HG02885 (cell line): Measurements from ENCODE around the gene CCNL2.

Experiments
- ATAC-seq: cut with Tn5 transposase; IDR thresholded peaks from one replicate; pipeline ENCODE4 v1.9.1; 2021; ENCODE audit warnings: mild to moderate bottlenecking; ENCODE audit not compliant: unreplicated experiment, poor library complexity

Gene CCNL2

DNA sequence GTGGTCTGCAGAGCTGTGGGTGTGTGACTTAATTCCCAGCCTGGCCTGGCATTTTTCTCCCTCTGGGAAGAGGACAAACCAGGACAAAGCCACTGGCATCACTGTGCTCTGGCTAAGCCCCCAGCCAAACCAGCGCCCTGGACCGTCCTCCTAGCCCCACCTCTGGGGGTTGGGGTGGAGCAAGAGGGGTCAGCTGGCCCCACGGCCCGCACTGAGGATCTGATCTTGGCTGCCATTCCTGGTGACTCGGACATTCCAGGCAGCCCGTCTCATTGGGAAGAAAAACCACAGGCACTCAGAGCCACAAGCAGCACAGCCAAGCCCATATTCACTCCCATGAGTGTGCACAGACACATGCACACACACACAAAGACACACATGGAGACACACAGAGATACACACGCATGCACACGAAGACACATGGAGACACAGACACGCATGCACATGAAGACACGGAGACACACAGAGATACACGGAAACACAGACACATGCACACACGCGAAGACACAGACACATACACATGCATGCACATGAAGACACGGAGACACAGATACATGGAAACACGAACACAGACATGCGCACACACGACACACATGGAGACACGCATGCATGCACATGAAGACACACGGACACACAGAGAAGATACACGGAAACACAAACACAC is 38.5 kb downstream of the CCNL2 start:
- ATAC-seq, result no peak

GRCh38 chr1:1359664-1360468 is 39.3 kb downstream of the CCNL2 start:
- ATAC-seq, result no peak

- no peak for ATAC-seq
These were observed 39.8 kb downstream of the CCNL2 start for GRCh38 chr1:1359308-1359663.

- no peak for ATAC-seq
These were observed 40.5 kb downstream of the CCNL2 start, which contains the start of gene MXRA8 for GRCh38 chr1:1358433-1359271. Gene MXRA8 (minus strand): TSS chr1:1358555. CDS start chr1:1358504, 51 bp downstream.

DNA sequence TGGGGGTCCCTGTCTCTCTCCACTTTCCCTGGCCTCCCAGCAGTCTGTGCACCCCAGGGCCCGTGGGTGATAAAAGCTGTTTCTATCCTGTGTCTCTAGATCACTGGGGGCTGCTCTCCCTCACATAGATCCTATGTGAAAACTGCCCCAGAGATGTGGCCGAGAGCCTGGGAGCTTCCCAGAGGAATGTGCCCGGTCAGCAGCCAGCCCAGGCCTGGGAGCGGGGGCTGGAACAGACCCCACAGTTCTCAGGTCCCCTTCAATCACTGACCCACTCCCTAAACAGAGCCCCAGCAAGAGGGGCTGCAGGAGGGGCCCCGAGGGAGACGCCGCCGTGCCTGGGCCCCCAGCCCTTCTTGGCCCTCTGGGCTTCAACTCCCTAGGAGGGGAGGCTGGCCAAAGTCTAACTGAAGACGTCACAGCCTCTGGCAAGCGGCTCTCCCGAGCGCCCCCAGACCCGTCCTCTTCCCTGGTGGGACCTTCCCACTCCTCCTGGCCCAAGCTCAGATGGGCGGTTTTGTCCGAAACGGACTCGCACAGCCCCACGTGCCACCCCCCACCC is 41.2 kb downstream of the CCNL2 start:
- ATAC-seq, result no peak

DNA sequence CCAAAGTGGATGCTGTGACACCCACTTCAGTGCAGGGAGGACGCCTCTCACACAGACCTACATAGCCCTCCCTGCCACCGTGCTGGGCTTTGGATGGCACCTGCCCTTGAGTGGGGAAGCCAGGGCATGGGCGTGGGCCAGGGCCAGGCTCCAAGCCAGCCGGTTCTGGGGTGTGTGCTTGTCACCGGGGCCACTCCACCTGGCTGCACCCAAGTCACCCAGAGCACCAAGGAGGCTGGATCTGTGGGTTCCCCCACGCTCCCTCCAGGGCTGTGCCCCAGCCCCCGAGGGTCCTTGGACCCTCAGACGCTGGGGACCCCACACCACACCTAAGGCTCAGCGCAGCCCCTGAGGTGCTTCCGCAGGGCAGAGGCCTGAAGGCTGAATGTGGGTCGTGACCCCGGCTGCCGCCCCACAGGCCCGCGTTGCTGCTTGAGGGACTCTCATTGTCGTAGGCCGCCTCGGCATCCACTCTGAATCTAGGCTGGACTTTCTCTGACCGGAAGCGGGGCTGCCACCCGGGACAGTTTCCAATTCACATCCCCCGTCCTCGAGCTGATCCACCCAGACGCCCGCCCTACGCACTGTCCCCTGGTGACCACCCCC is 42.2 kb downstream of the CCNL2 start:
- ATAC-seq, result no peak

DNA sequence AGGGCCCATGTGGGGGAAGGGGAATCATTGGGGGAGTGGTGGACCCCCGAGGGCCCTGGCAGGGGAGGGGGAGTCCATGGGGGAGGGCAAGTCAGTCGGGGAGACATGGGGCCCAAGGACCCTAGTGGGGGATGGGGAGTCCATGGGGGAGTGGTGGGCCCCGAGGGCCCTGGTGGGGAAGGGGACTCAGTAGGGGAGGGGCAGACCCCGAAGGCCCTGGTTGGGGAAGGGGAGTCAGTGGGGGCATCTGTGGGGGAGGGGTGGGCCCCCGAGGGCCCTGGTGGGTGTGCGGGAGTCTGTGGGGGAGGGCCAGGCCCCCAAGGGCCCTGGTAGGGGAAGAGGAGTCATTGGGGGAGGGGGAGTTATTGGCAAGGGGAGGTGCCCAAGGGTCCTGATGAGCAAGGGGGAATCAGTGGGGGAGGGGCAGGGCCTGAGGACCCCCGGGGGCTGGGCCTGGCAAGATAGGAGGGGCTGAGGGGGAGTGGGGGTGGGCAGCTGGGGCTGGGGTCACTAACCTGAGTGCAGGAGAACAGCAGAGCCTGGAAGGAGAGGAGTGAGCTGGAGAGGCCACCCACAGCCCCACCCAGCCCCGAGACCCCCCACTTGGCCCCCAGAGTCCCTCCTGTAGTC is 42.9 kb downstream of the CCNL2 start:
- ATAC-seq, result no peak

GRCh38 chr1:1355416-1355815 is 43.7 kb downstream of the CCNL2 start:
- ATAC-seq, result no peak

DNA sequence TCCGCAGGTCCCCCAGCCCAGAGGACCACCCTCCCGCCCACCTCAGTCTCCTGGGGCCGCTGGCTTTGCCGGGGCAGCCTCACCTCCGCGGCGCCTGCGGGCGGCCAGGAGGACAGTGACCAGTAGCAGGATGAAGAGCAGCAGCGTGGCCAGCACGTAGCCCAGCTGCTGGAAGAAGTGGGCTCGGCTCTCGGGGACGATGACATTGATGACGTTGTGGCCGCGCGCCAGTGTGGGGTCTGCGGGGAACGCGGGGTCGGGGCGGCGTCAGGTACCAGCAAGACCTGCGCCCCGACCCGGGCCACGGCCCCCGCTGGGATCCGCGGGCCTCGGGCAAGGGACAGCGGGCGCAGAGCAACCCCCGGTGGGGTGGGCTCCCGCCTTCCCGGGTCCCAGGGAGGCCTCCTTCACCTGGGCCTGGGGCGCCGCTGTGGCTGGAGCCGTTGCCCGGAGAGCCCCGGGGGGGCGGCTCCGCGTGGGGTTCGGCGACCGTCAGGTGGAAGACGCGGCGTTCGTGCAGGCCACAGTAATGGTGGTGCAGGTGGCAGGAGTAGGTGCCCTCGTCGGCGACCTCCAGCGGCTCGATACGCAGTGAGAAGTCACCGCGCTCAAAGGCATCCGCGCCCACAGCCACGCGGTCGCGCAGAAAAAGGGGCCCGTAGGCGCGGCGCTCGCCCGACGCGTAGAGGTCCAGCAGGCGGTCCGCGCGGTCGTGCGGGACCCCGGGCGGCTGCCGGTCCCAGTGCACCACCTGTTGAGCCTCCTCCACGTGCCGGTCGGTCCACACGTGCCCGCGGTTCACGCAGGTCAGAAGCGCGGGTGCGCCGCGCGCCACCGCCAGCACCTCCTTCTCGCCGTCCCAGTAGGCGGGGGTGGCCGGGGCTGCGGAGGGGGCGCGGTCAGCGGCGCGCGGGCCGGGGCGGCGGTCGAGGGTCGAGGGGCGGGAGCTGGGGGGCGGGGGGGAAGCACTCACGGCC is 44.6 kb downstream of the CCNL2 start:
- ATAC-seq, result no peak

- ATAC-seq, result no peak
These were observed 45.6 kb downstream of the CCNL2 start for GRCh38 chr1:1353389-1354151.

DNA sequence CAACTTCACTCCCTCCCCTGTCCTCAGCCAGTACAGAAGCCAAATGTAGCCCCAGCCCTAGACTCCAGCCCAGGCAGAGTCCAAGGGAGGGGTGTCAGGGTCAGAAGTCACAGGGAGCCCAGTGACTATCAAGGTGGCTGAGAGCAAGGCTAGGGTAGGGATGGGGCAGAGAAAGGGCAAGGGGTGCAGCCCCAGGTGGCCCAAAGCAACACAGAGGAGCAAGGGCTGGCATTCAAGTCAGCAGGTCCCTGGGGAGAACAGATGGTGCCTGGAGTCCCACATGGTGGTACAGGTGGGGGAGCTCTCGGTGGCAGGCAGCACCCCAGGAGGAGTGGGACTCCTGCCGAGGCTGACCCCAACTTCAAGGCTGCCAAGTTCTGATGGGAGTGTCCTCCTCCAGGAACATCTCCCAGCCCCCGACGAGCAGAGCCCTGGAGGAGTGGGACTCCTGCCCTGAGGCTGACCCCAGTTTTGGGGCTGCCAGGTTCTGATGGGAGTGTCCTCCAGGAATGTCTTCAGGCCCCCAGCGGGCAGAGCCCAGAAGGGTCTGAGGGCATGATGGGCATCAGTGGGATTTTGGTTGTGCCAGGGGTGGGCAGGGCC is 46.2 kb downstream of the CCNL2 start:
- ATAC-seq, result no peak

GRCh38 chr1:1351511-1352427 is 47.4 kb downstream of the CCNL2 start:
- no peak for ATAC-seq

DNA sequence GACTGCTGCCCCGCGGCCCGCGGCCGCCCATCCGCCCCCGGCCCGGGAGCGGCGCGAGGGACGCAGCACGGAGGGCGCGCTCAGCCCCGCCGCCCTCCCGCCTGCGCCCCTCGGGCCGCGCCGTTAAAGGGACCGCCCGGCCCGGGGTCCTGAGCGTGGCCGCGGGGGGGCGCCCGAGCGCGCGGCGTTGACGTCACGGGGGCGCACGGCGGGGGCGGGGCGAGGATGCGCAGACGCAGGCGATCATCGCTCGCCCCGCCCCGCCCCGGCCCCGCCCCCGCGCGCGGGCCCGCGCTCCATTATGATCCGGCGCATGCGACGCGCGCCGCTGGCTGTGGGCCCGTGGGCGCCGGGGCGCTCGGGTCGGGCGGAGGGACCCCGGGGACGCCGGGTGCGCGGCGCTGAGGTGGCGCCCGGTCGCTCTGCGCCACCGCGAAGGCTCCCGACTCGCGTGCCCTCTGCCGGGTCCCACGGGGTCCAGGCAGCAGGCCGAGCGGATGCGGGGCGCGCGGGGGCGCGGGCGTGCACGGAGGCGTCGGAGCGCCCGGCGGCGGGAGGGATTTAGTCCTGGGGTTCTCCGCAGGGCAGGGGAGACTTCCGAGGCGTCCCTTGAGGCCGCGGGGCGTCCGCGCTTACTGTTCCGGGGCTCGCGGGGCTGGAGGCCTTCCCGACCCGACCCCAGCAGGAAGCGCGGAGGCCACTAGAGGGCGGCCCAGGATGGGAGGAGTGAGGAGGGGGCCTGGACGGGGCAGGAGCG is 49.7 kb downstream of the CCNL2 start, which contains the start of gene DVL1:
TSS of gene DVL1 (minus strand) at position 163 of the 757 bp plus-strand sequence. CDS start 353 bp downstream, outside the sequence.
- peak; percentile 64 for ATAC-seq

DNA sequence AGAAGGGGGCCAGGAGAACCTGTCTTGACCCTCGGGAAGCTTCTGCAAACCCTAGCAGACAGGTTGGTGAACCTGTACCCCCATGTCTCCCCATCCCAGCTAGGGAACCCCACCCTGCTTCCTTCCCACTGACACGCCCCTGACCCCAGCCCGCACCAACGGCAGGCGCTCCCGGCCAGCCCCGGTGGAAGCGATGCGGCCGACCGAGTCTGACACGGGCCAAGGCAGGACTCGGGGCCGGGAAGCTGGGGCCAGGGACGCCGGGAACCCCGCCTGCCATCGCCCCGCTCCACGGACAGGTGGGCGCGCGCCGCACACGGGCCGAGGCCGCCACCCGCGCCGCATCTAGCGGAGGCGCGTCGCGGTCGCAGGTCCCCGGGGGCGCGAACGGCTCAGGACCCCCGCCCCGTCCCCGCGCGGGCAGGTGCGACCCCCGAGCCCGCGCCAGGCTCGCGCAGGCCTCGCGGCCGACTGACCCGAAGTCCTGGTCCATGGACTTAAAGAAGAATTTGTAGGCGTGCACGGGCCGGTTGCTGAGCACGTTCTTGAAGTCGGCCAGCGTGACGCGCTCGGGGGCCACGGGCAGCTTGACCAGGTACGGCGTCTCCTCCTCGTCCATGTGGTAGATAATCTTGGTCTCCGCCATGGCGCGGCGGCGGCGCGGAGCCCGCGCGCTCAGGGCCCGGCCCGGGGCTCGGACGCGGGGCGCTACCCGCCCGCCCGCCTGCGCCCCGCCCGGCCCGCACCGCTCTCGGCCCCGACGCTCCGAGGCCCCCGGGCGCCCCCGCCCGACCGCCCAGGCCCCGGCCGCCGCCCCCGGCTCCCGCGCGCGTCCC is 50.5 kb downstream of the CCNL2 start:
- peak; percentile 8 for ATAC-seq
